Ovary (tissue), 3 donors: ENCODE data around the gene KIF6.

Experiments
- EP300 ChIP-seq: sonication (generic); formaldehyde crosslinking; IDR thresholded peaks from one replicate; pipeline ENCODE4 v1.6.1; 2017; ENCODE audit warnings: antibody characterized with exemption
- POLR2A ChIP-seq: fragments of 450-650 bp; IDR thresholded peaks from one replicate; pipeline ENCODE4 v1.6.1; 2017; ENCODE audit warnings: antibody characterized with exemption, mild to moderate bottlenecking, moderate library complexity
- TF ChIP-seq, protein P1 (sequence below), 3 donors: fragments of 450-650 bp in 2 of 3; fragments of 200-600 bp in 1 of 3; IDR thresholded peaks; one replicate each; pipeline versions ENCODE4 v1.5.1 to v1.8.0; 2016 to 2022; ENCODE audit warnings: antibody characterized with exemption in 3 of 3, mild to moderate bottlenecking in 1 of 3
- donor health status: DM: no; HTN: no; CAD: no.

DNA sequence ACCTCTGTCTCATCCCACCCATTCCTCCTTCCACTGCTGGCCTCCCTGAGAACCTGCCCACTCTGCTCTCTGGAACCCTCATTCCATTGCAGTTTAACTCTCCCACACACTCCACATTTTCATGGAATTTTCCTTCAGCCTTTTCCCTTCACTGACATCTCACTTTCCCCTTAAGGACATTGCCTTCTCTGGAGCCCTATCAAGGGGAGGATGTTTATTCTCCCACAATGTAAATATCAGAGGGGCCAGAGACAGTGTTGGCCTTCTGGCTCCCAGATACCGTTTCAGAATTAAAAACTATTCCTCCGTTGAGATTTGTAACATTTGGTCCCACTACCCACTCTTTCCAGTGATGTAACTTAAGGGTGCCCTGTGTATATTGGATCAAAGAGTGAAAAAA is 203.2 kb downstream of the KIF6 start:
- TF ChIP-seq, protein P1, sequence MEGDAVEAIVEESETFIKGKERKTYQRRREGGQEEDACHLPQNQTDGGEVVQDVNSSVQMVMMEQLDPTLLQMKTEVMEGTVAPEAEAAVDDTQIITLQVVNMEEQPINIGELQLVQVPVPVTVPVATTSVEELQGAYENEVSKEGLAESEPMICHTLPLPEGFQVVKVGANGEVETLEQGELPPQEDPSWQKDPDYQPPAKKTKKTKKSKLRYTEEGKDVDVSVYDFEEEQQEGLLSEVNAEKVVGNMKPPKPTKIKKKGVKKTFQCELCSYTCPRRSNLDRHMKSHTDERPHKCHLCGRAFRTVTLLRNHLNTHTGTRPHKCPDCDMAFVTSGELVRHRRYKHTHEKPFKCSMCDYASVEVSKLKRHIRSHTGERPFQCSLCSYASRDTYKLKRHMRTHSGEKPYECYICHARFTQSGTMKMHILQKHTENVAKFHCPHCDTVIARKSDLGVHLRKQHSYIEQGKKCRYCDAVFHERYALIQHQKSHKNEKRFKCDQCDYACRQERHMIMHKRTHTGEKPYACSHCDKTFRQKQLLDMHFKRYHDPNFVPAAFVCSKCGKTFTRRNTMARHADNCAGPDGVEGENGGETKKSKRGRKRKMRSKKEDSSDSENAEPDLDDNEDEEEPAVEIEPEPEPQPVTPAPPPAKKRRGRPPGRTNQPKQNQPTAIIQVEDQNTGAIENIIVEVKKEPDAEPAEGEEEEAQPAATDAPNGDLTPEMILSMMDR (IDR thresholded peaks at IDR 0.05) = no peak
- no peak for TF ChIP-seq EP300
- TF ChIP-seq POLR2A = no peak
